GM19324 (cell line): Measurements from ENCODE around the gene CDRT4.
"Not testable (repeated sequence)": the region's sequence is repeated elsewhere in the genome, so short reads cannot be mapped to it uniquely, and the experiment has no call there.

Source experiments
- ATAC-seq: cut with Tn5 transposase; IDR thresholded peaks from one replicate; pipeline ENCODE4 v1.9.1; 2021; ENCODE audit warnings: mild to moderate bottlenecking, moderate library complexity; ENCODE audit not compliant: unreplicated experiment, low FRiP score

Gene CDRT4

DNA sequence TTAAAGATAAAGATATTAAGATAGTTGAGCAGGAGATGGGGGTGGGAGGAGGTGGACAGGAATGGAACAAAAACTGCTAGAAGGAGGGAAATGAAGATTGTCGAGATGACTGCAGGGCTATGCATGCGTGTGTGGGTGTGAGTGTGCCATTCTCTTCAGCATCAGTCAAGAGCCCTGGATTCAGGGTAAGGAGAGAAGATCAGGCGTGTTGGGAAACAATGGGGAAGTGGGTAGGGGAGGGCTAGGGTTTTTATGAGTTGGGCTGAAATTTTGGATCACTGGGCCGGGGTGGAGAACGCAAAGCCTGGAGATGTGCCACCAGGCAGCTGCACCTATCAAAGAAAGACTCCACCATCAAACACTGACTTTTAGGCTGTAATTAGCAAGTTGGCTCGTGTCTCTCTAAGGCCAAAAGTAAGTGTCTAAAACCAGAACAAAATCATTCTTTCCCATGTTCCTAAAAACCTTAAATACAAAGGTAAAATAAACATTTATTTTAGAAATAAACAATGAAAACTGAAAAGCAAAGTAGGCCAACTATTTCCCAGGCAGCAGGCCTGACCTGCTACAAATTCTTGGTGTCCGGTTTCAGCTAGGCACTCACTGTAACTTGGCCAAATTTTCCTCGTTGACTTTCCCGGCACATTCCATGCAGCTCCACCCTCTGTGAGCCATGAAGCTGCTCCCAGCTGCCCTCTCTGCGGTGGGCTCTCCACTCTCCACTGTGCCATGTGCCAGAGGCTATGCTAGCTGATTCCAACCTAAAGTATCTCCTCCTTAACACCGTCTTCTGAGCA lies 4.2 kb downstream of the CDRT4 start:
- ATAC-seq, result no peak

DNA sequence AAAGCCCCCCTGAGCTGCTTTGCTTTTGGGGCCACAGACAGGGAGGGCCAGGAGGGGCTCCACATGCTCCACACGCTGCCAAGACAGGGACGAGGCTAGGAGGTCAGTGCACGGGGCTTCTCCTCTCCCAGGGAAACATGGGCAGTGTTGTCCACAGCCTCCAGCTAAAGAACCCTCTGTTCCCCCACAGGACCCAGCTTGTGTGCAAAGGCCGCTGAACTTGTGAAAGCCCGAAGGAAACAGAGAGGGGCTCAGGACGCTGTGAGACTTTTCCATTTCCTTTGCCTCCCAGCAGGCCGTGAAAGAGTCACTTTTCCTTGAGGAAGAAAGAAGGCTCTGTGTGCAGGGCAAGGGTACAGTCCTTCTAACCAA lies 9.7 kb downstream of the CDRT4 start:
- no peak for ATAC-seq

DNA sequence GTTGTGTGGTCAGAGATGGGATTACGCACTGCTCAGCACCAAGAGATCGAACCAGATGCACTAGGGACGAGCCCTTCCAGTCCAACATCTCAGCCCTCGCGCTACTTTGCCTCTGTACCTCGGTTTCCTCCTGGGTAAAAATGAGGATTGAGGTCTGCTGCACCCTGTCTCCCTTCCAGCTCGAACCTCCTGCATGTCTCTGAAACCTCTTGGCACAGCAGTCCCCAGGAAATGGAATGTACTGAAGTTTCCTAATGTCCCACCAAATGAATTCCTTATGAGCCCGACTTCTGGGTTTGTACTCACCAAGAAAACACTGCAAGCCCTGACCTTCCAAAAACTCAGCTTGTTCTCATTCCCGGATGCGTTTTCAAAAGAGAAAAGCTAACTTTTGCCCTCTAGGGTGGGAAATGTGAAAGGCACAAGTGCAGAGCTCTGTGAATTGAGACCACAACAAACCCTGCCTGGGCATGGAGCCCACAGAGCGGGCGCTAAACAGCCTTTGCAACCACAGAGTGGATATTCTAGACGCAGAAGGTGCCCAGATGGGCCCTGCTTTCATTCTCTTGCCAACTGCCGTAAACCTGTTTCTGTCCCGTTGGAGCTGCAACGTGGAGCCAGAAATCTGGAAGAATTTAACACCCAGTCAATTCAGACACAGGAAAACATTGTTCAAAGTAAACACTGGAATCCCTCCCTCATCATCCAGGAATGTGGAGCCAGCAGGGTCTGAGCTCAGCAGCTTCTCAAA lies 10.3 kb downstream of the CDRT4 start:
- ATAC-seq, result no peak

DNA sequence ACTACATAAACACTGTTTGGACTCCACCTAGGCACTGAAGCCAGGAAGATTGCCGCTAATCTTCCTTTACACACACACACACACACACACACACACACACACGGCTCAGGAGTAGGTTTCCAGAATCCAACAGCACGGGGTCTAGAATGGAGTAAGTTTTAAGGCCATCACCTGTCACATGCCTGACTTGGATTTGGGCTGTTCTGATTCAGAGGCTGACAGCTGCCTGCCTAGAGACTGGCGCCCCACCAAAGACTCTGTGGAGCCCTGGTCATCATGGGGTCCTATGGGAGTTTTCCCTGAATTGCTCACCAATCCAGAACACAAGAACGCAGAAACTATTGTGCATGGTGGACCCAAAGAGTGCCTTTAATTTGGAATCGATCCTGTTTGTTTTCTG lies 10.9 kb downstream of the CDRT4 start:
- ATAC-seq, result no peak

DNA sequence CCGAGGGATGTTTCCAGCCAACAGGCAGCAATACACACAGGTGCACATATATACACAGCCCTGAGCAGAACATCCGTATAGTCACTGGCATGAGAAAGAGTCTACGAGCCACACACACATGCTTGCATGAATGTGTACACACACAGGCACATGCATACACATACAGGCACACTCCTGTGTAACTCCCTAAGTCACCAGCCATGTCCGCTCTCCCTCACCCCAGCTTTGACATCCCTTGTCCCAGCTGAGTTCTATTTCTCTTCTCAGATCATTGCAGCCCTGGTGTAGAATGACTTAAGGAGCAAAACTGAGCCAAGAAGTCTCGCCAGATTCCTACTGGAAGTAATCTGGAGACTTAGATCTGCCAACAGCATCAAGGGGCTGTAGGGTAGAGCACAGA lies 13.1 kb downstream of the CDRT4 start:
- no peak for ATAC-seq

DNA sequence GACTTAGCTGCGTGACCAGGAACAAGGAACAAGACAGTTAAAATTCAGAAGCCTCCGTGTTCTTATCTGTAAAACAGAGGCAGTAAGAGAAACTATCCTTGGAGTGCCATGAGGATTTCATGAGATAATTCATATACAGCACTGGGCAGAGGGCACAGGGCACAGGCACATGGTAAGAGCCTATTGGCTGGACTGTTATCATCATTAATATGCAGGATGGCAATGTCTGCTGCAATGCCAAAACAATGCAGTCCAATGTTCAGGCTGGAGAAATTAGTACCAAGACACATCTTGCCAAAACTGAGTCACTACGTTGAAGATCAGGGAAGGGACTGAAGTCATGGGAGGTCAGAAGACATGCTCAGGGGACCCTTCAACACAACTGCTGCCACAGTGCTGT lies 13.6 kb downstream of the CDRT4 start:
- ATAC-seq, result no peak

DNA sequence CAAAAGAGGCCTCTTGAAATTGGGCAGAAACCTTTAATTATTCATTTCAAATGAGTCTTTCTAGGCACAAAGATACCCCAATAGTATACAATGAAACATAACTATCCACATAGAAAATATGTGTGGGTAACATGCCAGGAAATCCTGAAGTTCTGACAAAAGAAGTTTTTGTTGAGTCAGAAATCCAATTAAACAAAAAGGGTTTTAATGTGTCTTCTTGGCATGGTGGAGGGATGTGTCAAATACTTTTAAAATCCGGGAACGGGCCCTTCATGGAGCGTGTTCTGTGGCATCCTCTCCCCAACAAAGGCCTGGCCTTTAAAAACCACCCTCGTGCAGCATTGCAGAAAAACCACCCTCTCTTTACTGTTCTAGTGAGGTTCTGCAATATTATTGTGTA lies 14.2 kb downstream of the CDRT4 start:
- ATAC-seq, result no peak

DNA sequence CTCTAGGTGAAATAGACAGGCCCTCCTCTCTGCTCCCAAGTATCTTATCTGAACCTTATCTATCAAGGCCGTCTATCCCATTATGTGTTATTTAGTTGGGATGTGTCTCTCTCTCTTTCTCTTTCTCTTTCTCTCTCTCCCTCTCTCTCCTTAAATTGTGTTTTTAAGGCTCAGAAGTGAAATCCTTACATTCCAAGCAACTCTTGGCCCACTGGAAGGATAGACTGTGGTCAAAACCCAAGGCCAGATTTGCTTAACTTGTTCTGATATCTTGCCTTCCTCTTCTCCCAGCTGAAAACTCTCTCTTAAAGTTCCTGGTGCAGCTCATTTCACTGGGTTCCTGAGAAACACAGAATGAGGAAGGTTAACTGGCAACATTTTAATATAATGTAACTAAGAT lies 14.7 kb downstream of the CDRT4 start:
- ATAC-seq, result no peak

DNA sequence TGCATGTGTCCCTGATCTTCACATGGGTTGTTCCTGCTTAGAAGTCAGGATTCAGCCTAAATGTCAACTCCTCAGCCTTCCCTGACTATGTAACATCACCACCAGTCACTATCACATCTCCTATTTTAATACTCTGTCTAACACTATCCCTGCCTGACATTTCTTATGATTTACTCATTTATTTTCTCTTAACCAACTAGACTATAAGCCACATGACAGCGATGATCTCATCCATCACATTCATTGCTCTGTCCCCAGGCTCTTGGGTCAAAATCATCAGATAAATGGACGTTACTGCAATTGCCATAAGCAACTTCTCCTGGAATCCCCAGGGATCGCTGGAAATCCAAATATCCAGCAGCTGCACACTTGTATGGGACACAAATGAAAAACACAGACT lies 15.7 kb downstream of the CDRT4 start:
- no peak for ATAC-seq

DNA sequence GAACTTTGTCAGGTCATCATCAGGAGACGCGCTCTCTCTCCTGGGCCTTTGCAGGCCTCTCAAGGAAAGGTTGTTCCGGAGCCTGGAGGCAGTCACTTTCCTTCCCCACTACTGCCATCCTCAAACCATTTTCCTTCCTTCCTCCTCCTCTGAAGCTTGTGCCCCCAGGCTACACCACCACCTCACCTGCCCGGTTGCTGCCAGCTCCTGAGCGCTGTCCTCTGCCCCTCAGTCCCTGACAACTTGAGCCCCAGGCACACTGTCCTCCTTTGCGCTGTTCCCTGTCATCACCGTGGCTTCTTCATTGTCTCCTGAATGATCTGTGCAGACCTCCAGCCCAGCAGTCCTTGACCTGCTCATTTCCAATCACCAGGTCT lies 18.9 kb downstream of the CDRT4 start:
- ATAC-seq, result no peak

DNA sequence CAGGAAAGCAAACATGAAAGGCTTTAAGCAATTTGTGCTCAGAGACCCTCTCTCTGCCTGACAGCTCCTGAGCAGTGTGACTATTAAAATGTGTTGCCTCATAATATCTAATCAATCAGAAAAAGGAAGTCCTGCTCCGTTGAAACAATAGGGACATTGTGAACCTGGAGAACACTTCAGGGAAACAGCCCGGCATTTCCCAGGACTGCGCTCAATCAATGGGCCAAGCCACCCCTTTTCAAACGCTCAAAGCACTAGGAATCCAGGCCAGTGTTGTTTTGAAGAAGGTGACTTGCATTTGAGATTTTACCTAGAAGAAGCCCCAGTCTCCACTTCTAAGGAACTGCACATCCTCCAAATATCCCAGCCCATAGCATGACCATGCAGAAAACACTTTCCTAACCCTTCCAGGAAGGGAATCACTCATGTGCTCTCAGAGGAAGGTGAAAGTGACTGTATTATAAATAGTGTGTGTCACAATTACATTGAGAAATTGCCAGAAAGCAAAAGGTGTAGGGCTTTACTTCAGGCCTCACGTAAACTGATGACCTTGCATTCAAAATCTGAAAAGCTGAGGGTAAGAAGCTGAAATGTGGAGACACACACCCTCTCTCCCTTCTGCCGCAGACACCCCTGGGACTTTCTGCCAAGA lies 19.4 kb downstream of the CDRT4 start:
- ATAC-seq, result no peak

DNA sequence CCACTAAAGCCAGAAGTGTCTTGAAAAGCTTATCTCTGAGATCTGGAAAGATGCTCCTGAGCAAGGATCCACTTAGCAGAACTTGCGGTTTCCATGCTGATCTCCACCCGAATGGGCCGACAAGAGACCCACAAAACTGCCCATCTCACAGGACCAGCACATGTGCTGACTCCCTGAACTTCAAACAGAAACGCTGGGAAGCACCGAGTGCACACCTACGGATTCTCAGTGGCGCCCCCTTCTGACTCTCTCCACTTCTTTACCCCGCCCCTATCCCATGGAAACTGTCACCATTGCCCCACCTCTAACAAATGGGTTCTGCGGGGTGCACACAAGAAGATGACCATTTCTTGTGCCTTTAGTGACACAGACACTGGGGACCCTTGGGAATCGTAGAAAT lies 21.4 kb downstream of the CDRT4 start:
- no peak for ATAC-seq

DNA sequence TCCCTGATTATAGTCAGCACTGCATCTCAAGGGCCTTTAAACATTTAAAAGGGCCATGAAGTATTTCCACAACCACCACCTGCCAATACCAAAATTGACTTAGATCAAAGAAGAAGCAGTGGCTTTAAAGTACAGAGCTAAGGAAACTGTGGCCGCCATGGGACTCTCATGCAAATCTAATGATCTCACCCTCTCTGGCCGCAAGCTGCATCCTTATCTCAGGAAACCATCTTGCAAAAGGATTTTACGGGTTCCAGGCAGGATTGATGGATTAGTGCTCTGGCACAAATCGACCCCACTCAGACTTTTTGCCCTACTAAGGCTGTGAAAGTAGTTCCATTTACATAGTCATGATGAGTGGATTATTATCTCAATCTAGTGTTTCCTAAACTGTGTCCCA lies 22.6 kb downstream of the CDRT4 start:
- ATAC-seq, result no peak

DNA sequence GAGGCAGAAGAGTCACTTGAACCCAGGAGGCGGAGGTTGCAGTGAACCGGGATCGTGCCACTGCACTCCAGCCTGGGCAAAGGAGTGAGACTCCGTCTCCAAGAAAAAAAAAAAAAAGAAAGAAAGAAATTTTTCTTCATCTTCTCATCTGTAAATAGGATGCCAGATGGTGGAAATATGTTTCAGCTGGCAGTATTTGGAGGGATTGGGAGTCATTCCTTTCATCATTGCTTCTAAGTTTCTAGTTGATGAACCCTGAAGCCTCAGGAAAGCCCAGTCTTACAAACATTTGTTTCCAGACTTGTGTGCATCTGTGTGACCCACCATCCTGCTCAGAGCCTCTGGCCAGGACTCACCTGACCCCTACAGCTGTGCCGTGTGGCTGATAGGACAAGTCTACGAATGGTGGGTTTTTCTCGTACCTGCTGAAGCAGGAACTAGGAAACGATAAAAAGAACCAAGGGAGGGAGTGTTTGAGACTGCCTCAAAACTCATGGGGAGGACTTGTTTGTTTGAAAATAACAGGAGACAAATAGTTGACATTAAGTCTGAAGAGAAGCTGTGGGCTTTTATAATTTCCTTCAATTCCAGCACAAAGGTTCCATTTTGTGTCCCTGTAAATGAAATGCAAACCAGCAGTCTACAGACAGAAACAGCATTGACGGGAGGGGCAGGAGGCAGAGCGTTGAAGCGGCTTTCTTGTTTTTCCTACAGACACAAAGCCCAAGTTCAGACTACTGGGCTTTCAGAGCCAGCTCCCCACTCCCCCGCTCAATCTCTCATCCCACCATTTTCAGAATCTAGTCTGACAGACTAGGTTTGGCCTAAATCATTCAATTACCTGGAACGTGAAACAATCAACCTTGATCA lies 24.9 kb downstream of the CDRT4 start:
- no peak for ATAC-seq

DNA sequence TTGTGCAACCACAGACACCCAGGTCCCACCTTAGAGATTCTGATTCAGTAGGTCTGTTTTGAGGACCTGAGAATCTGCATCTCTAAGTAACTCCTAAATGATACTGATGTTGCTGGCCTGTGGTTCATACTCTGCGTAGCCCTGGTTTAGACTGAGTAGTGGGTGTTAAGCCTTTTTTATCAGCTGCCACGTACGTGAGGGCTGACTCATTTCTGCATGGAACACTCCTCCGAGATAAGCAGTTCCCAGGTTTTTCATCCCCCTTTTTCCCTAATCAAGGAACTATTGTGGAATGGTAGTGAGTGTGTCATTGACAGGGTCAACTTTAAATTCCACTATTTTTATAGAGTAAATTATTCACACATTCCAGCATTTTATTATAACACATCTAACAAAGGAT lies 26.1 kb downstream of the CDRT4 start:
- no peak for ATAC-seq

DNA sequence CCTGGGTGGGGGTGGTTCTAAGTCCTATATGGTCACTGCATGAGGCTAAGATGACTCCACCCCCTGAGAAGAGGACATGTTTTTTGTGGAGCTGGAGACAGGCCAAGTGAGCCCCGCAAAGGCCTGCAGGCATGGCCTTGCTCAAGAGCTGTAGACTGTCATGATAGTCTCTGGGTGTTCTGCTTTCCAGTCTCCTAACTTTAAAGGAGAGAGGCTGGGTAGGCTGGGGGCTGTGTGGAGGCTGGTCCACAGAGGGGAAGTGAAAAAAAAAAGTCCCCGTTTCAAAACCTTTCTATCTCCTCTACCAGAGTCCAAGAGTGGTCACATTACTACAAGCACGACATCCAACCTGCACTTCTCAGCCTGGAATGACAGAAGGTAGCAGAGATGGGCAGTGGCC lies 27.1 kb downstream of the CDRT4 start:
- ATAC-seq, result no peak

DNA sequence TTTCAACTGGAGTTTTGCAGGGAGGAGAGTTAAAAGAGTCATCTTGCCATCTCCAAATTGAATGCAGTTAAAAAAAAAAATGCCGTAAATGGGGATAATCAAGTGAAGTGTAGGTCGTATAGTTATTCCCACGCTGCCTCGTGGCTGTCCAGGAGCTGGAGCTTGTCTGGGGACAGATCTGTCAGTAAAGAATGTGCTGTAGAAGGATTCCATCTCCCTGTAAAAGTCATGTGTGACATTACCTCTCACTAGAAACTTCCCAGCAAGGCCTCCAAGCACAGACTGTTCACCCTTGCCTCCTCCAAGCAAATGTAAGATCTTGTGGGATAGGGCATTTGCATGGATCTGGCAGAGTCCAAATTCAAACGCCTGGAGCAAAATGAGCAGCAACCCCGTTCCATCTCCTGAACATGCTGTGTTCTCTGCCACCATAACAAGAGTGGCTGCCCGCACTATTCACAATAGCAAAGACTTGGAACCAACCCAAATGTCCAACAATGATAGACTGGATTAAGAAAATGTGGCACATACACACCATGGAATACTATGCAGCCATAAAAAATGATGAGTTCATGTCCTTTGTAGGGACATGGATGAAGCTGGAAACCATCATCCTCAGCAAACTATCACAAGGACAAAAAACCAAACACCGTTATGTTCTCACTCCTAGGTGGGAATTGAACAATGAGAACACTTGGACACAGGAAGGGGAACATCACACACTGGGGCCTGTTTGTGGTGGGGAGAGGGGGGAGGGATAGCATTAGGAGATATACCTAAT lies 28.0 kb downstream of the CDRT4 start:
- not testable (repeated sequence) for ATAC-seq

DNA sequence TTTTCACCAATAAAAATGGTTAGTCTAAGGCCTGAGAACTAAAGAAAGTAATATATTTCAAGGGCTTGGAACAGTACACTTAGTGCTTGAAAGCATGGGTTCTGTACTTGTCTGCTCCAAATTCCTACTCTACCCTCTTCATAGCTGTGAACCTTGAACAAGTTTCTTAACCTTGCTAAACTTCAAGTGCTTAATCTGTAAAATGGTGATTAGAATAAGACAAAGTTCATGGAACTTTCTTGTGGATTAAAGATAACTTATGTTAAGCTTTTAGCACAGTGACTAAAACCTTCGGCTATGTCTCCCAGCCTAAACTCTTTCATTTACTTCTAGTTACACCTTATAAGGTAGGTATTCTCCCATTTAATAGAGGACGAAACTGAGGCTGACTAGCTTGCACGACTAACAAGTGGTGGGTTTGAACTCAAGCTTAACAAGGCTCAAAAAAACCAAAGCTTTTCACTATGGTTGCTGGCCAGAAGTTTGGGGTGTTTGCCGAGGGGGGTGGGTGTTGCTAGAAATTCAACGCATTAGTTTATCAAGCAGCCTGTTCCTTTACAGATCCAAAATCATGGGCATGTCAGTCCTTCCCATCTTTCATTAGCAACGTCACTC lies 28.8 kb downstream of the CDRT4 start:
- no peak for ATAC-seq

DNA sequence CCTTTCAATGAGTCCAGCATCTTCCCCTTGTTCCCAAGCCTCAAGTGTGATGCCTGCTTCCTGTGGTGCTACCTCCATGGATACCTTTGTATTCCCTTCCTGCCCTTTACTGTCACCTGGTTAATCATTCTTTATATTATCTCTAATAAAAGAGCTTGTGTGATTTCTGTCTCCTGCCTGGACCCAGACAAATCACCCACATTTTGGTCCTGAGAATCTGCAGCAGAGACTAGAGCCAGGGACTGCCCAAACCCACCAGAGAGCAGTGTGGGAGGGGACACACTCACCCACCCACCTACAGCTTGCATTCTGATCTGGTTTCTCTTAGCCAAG lies 30.2 kb downstream of the CDRT4 start:
- no peak for ATAC-seq
